VCaP (cell line): ENCODE data around the gene MAML1.
A peak's percentile ranks its signal among the peaks of the same experiment; 100 is the strongest.

Experiments
- H3K27ac ChIP-seq: fragments of 450-650 bp; 2 replicates; pipeline ENCODE4 v1.5.1; 2017
- CTCF ChIP-seq: fragments of 450-650 bp; conservative IDR thresholded peaks from 2 replicates; pipeline ENCODE4 v1.5.1; 2017; ENCODE audit warnings: mild to moderate bottlenecking, moderate library complexity

Gene MAML1

GRCh38 chr5:179819296-179820126 lies 86.9 kb downstream of the MAML1 start:
- no peak for TF ChIP-seq CTCF

GRCh38 chr5:179820127-179820482 lies 87.5 kb downstream of the MAML1 start:
- TF ChIP-seq CTCF = no peak
- peak overlapping the region; percentile 100 for H3K27ac ChIP-seq

More at GRCh38 chr5:179819296-179820126, 86.9 kb downstream of the MAML1 start:
- H3K27ac ChIP-seq = peak overlapping the region; percentile 100

- H3K27ac ChIP-seq = peak within 1 kb of the TSS; percentile 100
Observed at GRCh38 chr5:179820483-179821297, 88.1 kb downstream of the MAML1 start, which contains the start of gene SQSTM1. Gene SQSTM1 (plus strand): TSS chr5:179820905. CDS start chr5:179820937, 32 bp downstream.

GRCh38 chr5:179821298-179822058 lies 88.9 kb downstream of the MAML1 start:
- peak; percentile 45 for TF ChIP-seq CTCF
- peak overlapping the region; percentile 100 for H3K27ac ChIP-seq

More at GRCh38 chr5:179820483-179821297, 88.1 kb downstream of the MAML1 start, which contains the start of gene SQSTM1:
- no peak for TF ChIP-seq CTCF

- TF ChIP-seq CTCF = no peak
Observed at GRCh38 chr5:179822059-179822432, 89.4 kb downstream of the MAML1 start.

GRCh38 chr5:179822444-179822990 lies 89.9 kb downstream of the MAML1 start:
- peak overlapping the region; percentile 100 for H3K27ac ChIP-seq
- no peak for TF ChIP-seq CTCF

More at GRCh38 chr5:179822059-179822432, 89.4 kb downstream of the MAML1 start:
- peak overlapping the region; percentile 100 for H3K27ac ChIP-seq
